GM19099 (cell line): ENCODE results near the gene NRXN3.

Experiments
- POLR2A ChIP-seq: IDR thresholded peaks from 3 replicates; pipeline ENCODE4 v1.6.1; 2011; ENCODE audit warnings: low read depth; ENCODE audit not compliant: insufficient read length; ENCODE audit errors: extremely low read depth

The NRXN3 gene

GRCh38 chr14:78319887-78320635 lies 149.9 kb downstream of the NRXN3 start:
- no peak for TF ChIP-seq POLR2A

- TF ChIP-seq POLR2A: no peak
These were observed 154.2 kb downstream of the NRXN3 start for GRCh38 chr14:78324353-78324752.

- TF ChIP-seq POLR2A: no peak
These were observed 155.7 kb downstream of the NRXN3 start for GRCh38 chr14:78325911-78326310.

GRCh38 chr14:78327426-78328221 lies 157.5 kb downstream of the NRXN3 start:
- no peak for TF ChIP-seq POLR2A

GRCh38 chr14:78329371-78329770 lies 159.2 kb downstream of the NRXN3 start:
- no peak for TF ChIP-seq POLR2A

GRCh38 chr14:78335531-78335930 lies 165.4 kb downstream of the NRXN3 start:
- no peak for TF ChIP-seq POLR2A

GRCh38 chr14:78340250-78340649 lies 170.1 kb downstream of the NRXN3 start:
- no peak for TF ChIP-seq POLR2A

GRCh38 chr14:78341827-78342389 lies 171.7 kb downstream of the NRXN3 start:
- no peak for TF ChIP-seq POLR2A

GRCh38 chr14:78342879-78343278 lies 172.7 kb downstream of the NRXN3 start:
- no peak for TF ChIP-seq POLR2A

- no peak for TF ChIP-seq POLR2A
These were observed 174.1 kb downstream of the NRXN3 start for GRCh38 chr14:78344290-78344689.

GRCh38 chr14:78345131-78345744 lies 175.1 kb downstream of the NRXN3 start:
- no peak for TF ChIP-seq POLR2A

- TF ChIP-seq POLR2A: no peak
These were observed 176.6 kb downstream of the NRXN3 start for GRCh38 chr14:78346747-78347146.

GRCh38 chr14:78355109-78355508 lies 184.9 kb downstream of the NRXN3 start:
- no peak for TF ChIP-seq POLR2A

GRCh38 chr14:78356391-78356790 lies 186.2 kb downstream of the NRXN3 start:
- no peak for TF ChIP-seq POLR2A

GRCh38 chr14:78358591-78358990 lies 188.4 kb downstream of the NRXN3 start:
- no peak for TF ChIP-seq POLR2A
